Upper lobe of left lung (tissue), 6 donors: Measurements from ENCODE around the gene YPEL2. TPM values are rescaled to one million over a fixed set of nuclear protein-coding genes. Genes with fewer than 3 reads are reported as not detected.

ENCODE experiments used
- ATAC-seq, 2 donors: fragments of 200-7000 bp; cut with Tn5 transposase; one replicate each; pipeline ENCODE4 v1.9.1; 2022; ENCODE audit warnings: mild to moderate bottlenecking in 2 of 2, moderate library complexity in 2 of 2; ENCODE audit not compliant: low FRiP score in 2 of 2
- DNase-seq, 2 donors: peaks; one replicate each; pipeline ENCODE4 v3.0.0-alpha.2; 2019 to 2020
- H3K27ac ChIP-seq, 4 donors: fragments of 200-600 bp; sonication (generic); one replicate each; pipeline ENCODE4 v1.5.1; 2016 to 2019
- H3K27me3 ChIP-seq, 4 donors: fragments of 200-600 bp; sonication (generic); one replicate each; pipeline ENCODE4 v1.5.1; 2017 to 2019
- H3K36me3 ChIP-seq, 4 donors: fragments of 200-600 bp; sonication (generic); one replicate each; pipeline ENCODE4 v1.5.1; 2016 to 2019
- H3K4me1 ChIP-seq, 4 donors: fragments of 200-600 bp; sonication (generic); one replicate each; pipeline ENCODE4 v1.5.1; 2018 to 2019
- H3K4me3 ChIP-seq, 4 donors: fragments of 200-600 bp; sonication (generic); one replicate each; pipeline ENCODE4 v1.5.1; 2017 to 2019; ENCODE audit warnings: mild to moderate bottlenecking in 2 of 4, moderate library complexity in 1 of 4
- H3K9me3 ChIP-seq, 4 donors: fragments of 200-600 bp; sonication (generic); one replicate each; pipeline ENCODE4 v1.5.1; 2018 to 2019
- CTCF ChIP-seq, 6 experiments: fragments of 450-650 bp in 4 of 6; fragments of 200-600 bp in 2 of 6; sonication (generic) in 2 of 6; IDR thresholded peaks; one replicate each; pipeline ENCODE4 v1.5.1; 2016 to 2019; ENCODE audit warnings: antibody characterized with exemption in 6 of 6
- EP300 ChIP-seq, 4 donors: sonication (generic); formaldehyde crosslinking; IDR thresholded peaks; one replicate each; pipeline ENCODE4 v1.5.1; 2017; ENCODE audit warnings: antibody characterized with exemption in 4 of 4, control low read depth in 2 of 4
- POLR2A ChIP-seq, 4 donors: fragments of 450-650 bp; IDR thresholded peaks; one replicate each; pipeline ENCODE4 v1.5.1; 2016 to 2017; ENCODE audit warnings: antibody characterized with exemption in 4 of 4, mild to moderate bottlenecking in 2 of 4
- POLR2AphosphoS5 ChIP-seq, 2 donors: sonication (generic); formaldehyde crosslinking; IDR thresholded peaks; one replicate each; pipeline ENCODE4 v1.5.1; 2017; ENCODE audit warnings: antibody characterized with exemption in 2 of 2
- WGBS, 2 donors: methylation state at CpG; one replicate each; pipeline ENCODE4 v1.1.5; 2017 to 2018; 5-methylcytosine and 5-hydroxymethylcytosine counted together
- total RNA-seq, 6 donors: library from RNA; depleted of rRNA in 4 of 6; stranded (reverse); fragments of >200 nt in 4 of 6; gene quantifications; one replicate each; pipeline versions ENCODE4 v1.1.0 to v1.2.1, GENCODE V29; 2016 to 2021
- donor health status: DM: no; HTN: no; CAD: no; lungs with moderate emphysema.
- donor health status: DM: no; HTN: yes; CAD: no; lungs with severe emphysema.

YPEL2 gene
- total RNA-seq, 6 donors from 2014 or later = 17.5 to 38.8 (median 26.8) TPM

- DNase-seq (peak; percentile 73 to 84), ATAC-seq (peak in 1 of 2 donors; percentile 37)
- Histone ChIP-seq H3K4me1 (peaks cover 46 to 75% (median 70%) of the 10 kb centered on the region in 4 donors), H3K9me3 (peaks cover 0 to 7% (median 0%) of the 10 kb centered on the region in 4 donors), H3K4me3 (peak overlapping the region; percentile 84 to 100 (median 96)), H3K27ac (peak overlapping the region; percentile 86 to 99 (median 95)), H3K27me3 (no peaks in the 10 kb centered on the region), H3K36me3 (no peaks in the 10 kb centered on the region)
- 6 to 16% methylated on average over 14 of the region's 14 CpGs for WGBS, 2 donors
- TF ChIP-seq EP300 (IDR thresholded peaks at IDR 0.05) = no peak
- peak in 2 of 4 donors; percentile 14 to 61 for TF ChIP-seq POLR2A (IDR thresholded peaks at IDR 0.05)
Measured at GRCh38 chr17:59332749-59333377, 1.4 kb downstream of the YPEL2 start.

DNA sequence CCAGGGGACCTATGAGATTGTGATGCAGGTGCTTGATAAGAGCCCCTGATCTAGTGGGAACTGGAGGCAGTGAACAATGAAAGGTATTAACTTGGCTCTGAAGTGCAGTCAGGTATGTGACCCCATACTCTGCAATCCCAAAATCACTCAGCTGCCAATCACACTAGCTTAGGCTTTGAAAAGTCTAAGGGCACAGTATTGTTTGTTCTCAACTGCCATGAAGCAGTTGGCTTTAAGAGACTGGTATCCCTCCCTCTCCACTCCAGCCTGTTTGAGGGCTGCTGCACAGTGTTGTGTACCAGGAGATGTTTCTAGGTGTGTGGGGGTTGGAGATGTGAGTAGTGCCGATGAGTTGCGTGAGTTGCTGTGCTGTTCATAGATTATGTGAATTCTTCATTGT lies 2.4 kb downstream of the YPEL2 start:
- ATAC-seq = no peak
- Histone ChIP-seq H3K36me3 (no peaks in the 10 kb centered on the region), H3K4me3 (no peak overlapping the region), H3K27me3 (no peaks in the 10 kb centered on the region), H3K27ac (peak overlapping the region in 1 of 4 donors; percentile 99), H3K9me3 (peaks cover 0 to 7% (median 0%) of the 10 kb centered on the region in 4 donors), H3K4me1 (peaks cover 36 to 73% (median 63%) of the 10 kb centered on the region in 4 donors)
- 74 to 93% methylated on average over 2 of the region's 2 CpGs for WGBS, 2 donors
- DNase-seq = no peak
- no peak for TF ChIP-seq POLR2A (IDR thresholded peaks at IDR 0.05)
- TF ChIP-seq CTCF (IDR thresholded peaks at IDR 0.05) = no peak
- TF ChIP-seq EP300 (IDR thresholded peaks at IDR 0.05) = no peak
- TF ChIP-seq POLR2AphosphoS5 (IDR thresholded peaks at IDR 0.05) = no peak

DNA sequence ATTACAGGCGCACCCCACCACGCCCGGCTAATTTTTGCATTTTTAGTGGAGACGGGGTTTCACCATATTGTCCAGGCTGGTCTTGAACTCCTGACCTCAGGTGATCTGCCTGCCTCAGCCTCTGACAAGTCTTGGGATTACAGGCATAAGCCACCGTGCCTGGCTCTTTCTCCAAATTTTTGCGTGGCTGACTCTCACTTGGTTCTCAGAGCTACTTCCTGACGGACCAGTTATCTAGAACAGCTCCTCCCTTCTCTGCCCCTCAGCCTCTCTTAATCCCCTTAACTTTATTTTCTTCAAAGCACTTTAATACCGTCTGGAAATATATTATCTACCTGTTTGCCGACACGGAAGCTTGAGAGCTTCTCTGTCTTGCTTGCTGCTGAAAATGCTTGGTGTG lies 4.2 kb downstream of the YPEL2 start:
- H3K4me1 ChIP-seq = peaks cover 18 to 61% (median 48%) of the 10 kb centered on the region in 4 donors
- ATAC-seq = no peak

GRCh38 chr17:59337741-59338299 lies 6.4 kb downstream of the YPEL2 start:
- no peak for TF ChIP-seq POLR2A (IDR thresholded peaks at IDR 0.05)
- TF ChIP-seq CTCF (IDR thresholded peaks at IDR 0.05) = no peak
- no peak for TF ChIP-seq EP300 (IDR thresholded peaks at IDR 0.05)
- TF ChIP-seq POLR2AphosphoS5 (IDR thresholded peaks at IDR 0.05) = no peak
- Histone ChIP-seq H3K27ac (no peak overlapping the region), H3K27me3 (no peaks in the 10 kb centered on the region), H3K4me3 (no peak overlapping the region), H3K4me1 (peaks cover 29 to 62% (median 45%) of the 10 kb centered on the region in 4 donors), H3K9me3 (no peaks in the 10 kb centered on the region), H3K36me3 (no peaks in the 10 kb centered on the region)
- ATAC-seq (no peak), DNase-seq (no peak)
- WGBS, 2 donors = 85 to 88% methylated on average over 5 of the region's 5 CpGs

More for the DNA sequence above, 4.2 kb downstream of the YPEL2 start:
- no peak overlapping the region for H3K4me3 ChIP-seq
- no peak for TF ChIP-seq POLR2A (IDR thresholded peaks at IDR 0.05)
- no peak for TF ChIP-seq POLR2AphosphoS5 (IDR thresholded peaks at IDR 0.05)
- no peak for TF ChIP-seq EP300 (IDR thresholded peaks at IDR 0.05)
- no peak for TF ChIP-seq CTCF (IDR thresholded peaks at IDR 0.05)
- no peaks in the 10 kb centered on the region for H3K36me3 ChIP-seq
- no peak for DNase-seq
- H3K27ac ChIP-seq = no peak overlapping the region
- no peaks in the 10 kb centered on the region for H3K27me3 ChIP-seq
- 72 to 80% methylated on average over 10 of the region's 10 CpGs for WGBS, 2 donors
- H3K9me3 ChIP-seq = peaks cover 0 to 7% (median 0%) of the 10 kb centered on the region in 4 donors

- no peak overlapping the region for H3K4me3 ChIP-seq
- H3K36me3 ChIP-seq = no peaks in the 10 kb centered on the region
- H3K27ac ChIP-seq = no peak overlapping the region
- no peak for TF ChIP-seq CTCF (IDR thresholded peaks at IDR 0.05)
- no peak for TF ChIP-seq POLR2AphosphoS5 (IDR thresholded peaks at IDR 0.05)
- no peak for TF ChIP-seq POLR2A (IDR thresholded peaks at IDR 0.05)
- TF ChIP-seq EP300 (IDR thresholded peaks at IDR 0.05) = no peak
- DNase-seq (no peak), ATAC-seq (no peak)
- H3K27me3 ChIP-seq = no peaks in the 10 kb centered on the region
- H3K4me1 ChIP-seq = peaks cover 22 to 55% (median 38%) of the 10 kb centered on the region in 4 donors
- WGBS, 2 donors = 78 to 80% methylated on average over 5 of the region's 5 CpGs
- H3K9me3 ChIP-seq = no peaks in the 10 kb centered on the region
Measured at GRCh38 chr17:59338498-59338897, 7.0 kb downstream of the YPEL2 start.
